Measurements from ENCODE around the gene NCKAP1. TPM values are rescaled to one million over a fixed set of nuclear protein-coding genes. Genes with fewer than 3 reads are reported as not detected.
"Not testable (repeated sequence)": the region's sequence is repeated elsewhere in the genome, so short reads cannot be mapped to it uniquely, and the experiment has no call there.

NCKAP1 gene
- total and polyA plus RNA-seq, 3 donors from 2014 or later, result 59.6 to 110 (median 82.9) TPM

- no peaks in the 10 kb centered on the region for H3K4me1 ChIP-seq
- H3K4me3 ChIP-seq, result no peak overlapping the region
- no peak for DNase-seq
- no peak overlapping the region for H3K27ac ChIP-seq
- no peaks in the 10 kb centered on the region for H3K36me3 ChIP-seq (ENCODE audit: low read depth, missing control alignments)
- no peaks in the 10 kb centered on the region for H3K27me3 ChIP-seq
- H3K9me3 ChIP-seq, result no peaks in the 10 kb centered on the region
- TF ChIP-seq CTCF (IDR thresholded peaks at IDR 0.05), result no peak
- TF ChIP-seq POLR2A (IDR thresholded peaks at IDR 0.05), result no peak
- WGBS, 2 donors, result 48 to 62% methylated on average over 2 of the region's 2 CpGs
- intact Hi-C loops (cut with DNase I; ENCODE audit: low total_unique reads), result no loop called here
Measured at GRCh38 chr2:183063083-183063482, 24.8 kb upstream of the NCKAP1 start.

GRCh38 chr2:183060571-183061231 lies 22.4 kb upstream of the NCKAP1 start:
- DNase-seq, result no peak
- no peaks in the 10 kb centered on the region for H3K27me3 ChIP-seq
- no peak overlapping the region for H3K27ac ChIP-seq
- no peak overlapping the region for H3K4me3 ChIP-seq
- intact Hi-C loops (cut with DNase I; ENCODE audit: low total_unique reads), result no loop called here
- TF ChIP-seq CTCF (IDR thresholded peaks at IDR 0.05) (no peak), POLR2A (IDR thresholded peaks at IDR 0.05) (no peak)
- 76 to 80% methylated on average over 14 of the region's 14 CpGs for WGBS, 2 donors
- H3K9me3 ChIP-seq, result no peaks in the 10 kb centered on the region
- no peaks in the 10 kb centered on the region for H3K4me1 ChIP-seq
- no peaks in the 10 kb centered on the region for H3K36me3 ChIP-seq (ENCODE audit: low read depth, missing control alignments)

GRCh38 chr2:183059561-183059960 lies 21.3 kb upstream of the NCKAP1 start:
- TF ChIP-seq POLR2A (IDR thresholded peaks at IDR 0.05) (no peak), CTCF (IDR thresholded peaks at IDR 0.05) (no peak)
- Histone ChIP-seq H3K27ac (no peak overlapping the region), H3K27me3 (no peaks in the 10 kb centered on the region), H3K36me3 (ENCODE audit: low read depth, missing control alignments) (no peaks in the 10 kb centered on the region), H3K4me3 (no peak overlapping the region), H3K9me3 (no peaks in the 10 kb centered on the region), H3K4me1 (no peaks in the 10 kb centered on the region)
- DNase-seq, result no peak
- intact Hi-C loops (cut with DNase I; ENCODE audit: low total_unique reads), result no loop called here
- WGBS, 2 donors, result 62 to 73% methylated on average over 1 of the region's 1 CpG

GRCh38 chr2:183057333-183057985 lies 19.2 kb upstream of the NCKAP1 start:
- no peak for TF ChIP-seq POLR2A (IDR thresholded peaks at IDR 0.05)
- no peaks in the 10 kb centered on the region for H3K36me3 ChIP-seq (ENCODE audit: low read depth, missing control alignments)
- H3K4me3 ChIP-seq, result no peak overlapping the region
- no peaks in the 10 kb centered on the region for H3K9me3 ChIP-seq
- no peak for DNase-seq
- intact Hi-C loops (cut with DNase I; ENCODE audit: low total_unique reads), result no loop called here
- no peaks in the 10 kb centered on the region for H3K4me1 ChIP-seq
- WGBS, 2 donors, result 73 to 77% methylated on average over 3 of the region's 3 CpGs
- H3K27ac ChIP-seq, result no peak overlapping the region
- H3K27me3 ChIP-seq, result no peaks in the 10 kb centered on the region

DNA sequence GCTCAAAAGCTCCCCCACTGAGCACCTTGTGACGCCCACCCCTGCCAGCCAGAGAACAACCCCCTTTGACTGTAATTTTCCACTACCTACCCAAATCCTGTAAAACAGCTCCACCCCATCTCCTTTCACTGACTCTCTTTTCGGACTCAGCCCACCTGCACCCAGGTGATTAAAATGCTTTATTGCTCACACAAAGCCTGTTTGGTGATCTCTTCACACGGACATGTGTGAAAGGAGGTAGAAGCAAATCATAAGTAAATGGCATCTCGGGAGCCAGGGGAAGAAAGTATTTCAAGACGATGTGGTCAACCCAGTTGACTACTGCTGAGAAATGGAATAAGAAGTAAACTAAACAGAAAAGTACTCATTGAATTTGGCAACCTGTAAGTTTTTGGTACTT lies 11.2 kb upstream of the NCKAP1 start:
- H3K4me1 ChIP-seq, result no peaks in the 10 kb centered on the region
- H3K4me3 ChIP-seq, result no peak overlapping the region
- WGBS, 2 donors, result 69 to 78% methylated on average over 5 of the region's 5 CpGs
- TF ChIP-seq CTCF (IDR thresholded peaks at IDR 0.05), result no peak
- no peak for TF ChIP-seq POLR2A (IDR thresholded peaks at IDR 0.05)
- H3K36me3 ChIP-seq (ENCODE audit: low read depth, missing control alignments), result no peaks in the 10 kb centered on the region
- no peak for DNase-seq
- intact Hi-C loops (cut with DNase I; ENCODE audit: low total_unique reads), result no loop called here
- no peak overlapping the region for H3K27ac ChIP-seq
- H3K27me3 ChIP-seq, result no peaks in the 10 kb centered on the region
- H3K9me3 ChIP-seq, result no peaks in the 10 kb centered on the region

GRCh38 chr2:183047486-183048125 lies 9.3 kb upstream of the NCKAP1 start:
- WGBS, 2 donors, result 85 to 89% methylated on average over 5 of the region's 5 CpGs
- H3K4me3 ChIP-seq; H3K27me3 ChIP-seq; intact Hi-C loops (cut with DNase I; ENCODE audit: low total_unique reads); H3K9me3 ChIP-seq; DNase-seq; H3K27ac ChIP-seq; H3K4me1 ChIP-seq; H3K36me3 ChIP-seq (ENCODE audit: low read depth, missing control alignments): not testable (repeated sequence)

GRCh38 chr2:183043580-183043979 lies 5.3 kb upstream of the NCKAP1 start:
- intact Hi-C loops (cut with DNase I; ENCODE audit: low total_unique reads); H3K4me3 ChIP-seq; H3K36me3 ChIP-seq (ENCODE audit: low read depth, missing control alignments); H3K27ac ChIP-seq; H3K4me1 ChIP-seq; DNase-seq; H3K9me3 ChIP-seq; H3K27me3 ChIP-seq: not testable (repeated sequence)
- 88 to 92% methylated on average over 8 of the region's 8 CpGs for WGBS, 2 donors
